Duodenal mucosa (tissue), 2 donors: ENCODE results near the gene FXYD6.
A peak's percentile ranks its signal among the peaks of the same experiment; 100 is the strongest.

Source experiments
- H3K27ac ChIP-seq: one replicate; pipeline ENCODE4 v1.7.0; 2013; ENCODE audit warnings: low read depth, low read length
- H3K27me3 ChIP-seq, 2 donors: one replicate each; pipeline ENCODE4 v1.7.0; 2013; ENCODE audit warnings: low read length in 2 of 2, control low read depth in 1 of 2; ENCODE audit not compliant: insufficient read depth in 2 of 2, control insufficient read depth in 1 of 2
- H3K36me3 ChIP-seq, 2 donors: one replicate each; pipeline ENCODE4 v1.7.0; 2013; ENCODE audit warnings: low read length in 2 of 2, control low read depth in 1 of 2; ENCODE audit not compliant: insufficient read depth in 2 of 2, control insufficient read depth in 1 of 2
- H3K4me1 ChIP-seq, 2 donors: one replicate each; pipeline ENCODE4 v1.7.0; 2013; ENCODE audit warnings: low read length in 2 of 2, control low read depth in 1 of 2; ENCODE audit not compliant: insufficient read depth in 2 of 2, control insufficient read depth in 1 of 2
- H3K4me3 ChIP-seq, 2 donors: one replicate each; pipeline ENCODE4 v1.7.0; 2013; ENCODE audit warnings: low read length in 2 of 2, low read depth in 1 of 2
- H3K9ac ChIP-seq, 2 donors: one replicate each; pipeline ENCODE4 v1.7.0; 2013; ENCODE audit warnings: low read length in 2 of 2, low read depth in 1 of 2
- H3K9me3 ChIP-seq, 2 donors: one replicate each; pipeline ENCODE4 v1.7.0; 2013; ENCODE audit warnings: low read length in 2 of 2, control low read depth in 1 of 2; ENCODE audit not compliant: control insufficient read depth in 1 of 2

Gene FXYD6

GRCh38 chr11:117887431-117888138 lies 11.1 kb upstream of the FXYD6 start:
- H3K9me3 ChIP-seq, result no peaks in the 10 kb centered on the region
- no peak overlapping the region for H3K4me3 ChIP-seq
- H3K4me1 ChIP-seq, result no peaks in the 10 kb centered on the region
- no peaks in the 10 kb centered on the region for H3K36me3 ChIP-seq
- H3K27ac ChIP-seq, result no peak overlapping the region
- H3K27me3 ChIP-seq, result peaks cover 0 to 6% of the 10 kb centered on the region in 2 donors
- no peak overlapping the region for H3K9ac ChIP-seq

GRCh38 chr11:117885777-117886176 lies 9.3 kb upstream of the FXYD6 start:
- Histone ChIP-seq H3K9ac (peak overlapping the region in 1 of 2 donors; percentile 38), H3K9me3 (no peaks in the 10 kb centered on the region), H3K27me3 (peaks cover 0 to 7% of the 10 kb centered on the region in 2 donors), H3K4me3 (no peak overlapping the region), H3K36me3 (no peaks in the 10 kb centered on the region), H3K27ac (peak overlapping the region; percentile 42), H3K4me1 (no peaks in the 10 kb centered on the region)

GRCh38 chr11:117884994-117885393 lies 8.5 kb upstream of the FXYD6 start:
- H3K4me1 ChIP-seq, result no peaks in the 10 kb centered on the region
- no peak overlapping the region for H3K4me3 ChIP-seq
- no peaks in the 10 kb centered on the region for H3K36me3 ChIP-seq
- no peaks in the 10 kb centered on the region for H3K9me3 ChIP-seq
- peaks cover 4 to 7% of the 10 kb centered on the region in 2 donors for H3K27me3 ChIP-seq
- no peak overlapping the region for H3K27ac ChIP-seq
- H3K9ac ChIP-seq, result no peak overlapping the region

- Histone ChIP-seq H3K36me3 (no peaks in the 10 kb centered on the region), H3K4me3 (no peak overlapping the region), H3K27ac (no peak overlapping the region), H3K4me1 (no peaks in the 10 kb centered on the region), H3K27me3 (peaks cover 12 to 20% of the 10 kb centered on the region in 2 donors), H3K9ac (no peak overlapping the region), H3K9me3 (no peaks in the 10 kb centered on the region)
These were observed 6.6 kb upstream of the FXYD6 start for GRCh38 chr11:117883063-117883462.

GRCh38 chr11:117882311-117882905 lies 6.0 kb upstream of the FXYD6 start:
- no peaks in the 10 kb centered on the region for H3K4me1 ChIP-seq
- peaks cover 19 to 26% of the 10 kb centered on the region in 2 donors for H3K27me3 ChIP-seq
- H3K27ac ChIP-seq, result no peak overlapping the region
- no peak overlapping the region for H3K9ac ChIP-seq
- H3K9me3 ChIP-seq, result no peaks in the 10 kb centered on the region
- no peaks in the 10 kb centered on the region for H3K36me3 ChIP-seq
- H3K4me3 ChIP-seq, result no peak overlapping the region

GRCh38 chr11:117881217-117881616 lies 4.8 kb upstream of the FXYD6 start:
- H3K36me3 ChIP-seq, result no peaks in the 10 kb centered on the region
- no peak overlapping the region for H3K4me3 ChIP-seq
- no peaks in the 10 kb centered on the region for H3K9me3 ChIP-seq
- peaks cover 28 to 36% of the 10 kb centered on the region in 2 donors for H3K27me3 ChIP-seq
- no peak overlapping the region for H3K9ac ChIP-seq
- H3K4me1 ChIP-seq, result peaks cover 0 to 5% of the 10 kb centered on the region in 2 donors
- H3K27ac ChIP-seq, result no peak overlapping the region

GRCh38 chr11:117879516-117880480 lies 3.3 kb upstream of the FXYD6 start:
- H3K9me3 ChIP-seq, result no peaks in the 10 kb centered on the region
- H3K27ac ChIP-seq, result no peak overlapping the region
- H3K9ac ChIP-seq, result no peak overlapping the region
- H3K36me3 ChIP-seq, result no peaks in the 10 kb centered on the region
- H3K4me3 ChIP-seq, result no peak overlapping the region
- peaks cover 0 to 20% of the 10 kb centered on the region in 2 donors for H3K4me1 ChIP-seq
- peaks cover 42 to 50% of the 10 kb centered on the region in 2 donors for H3K27me3 ChIP-seq

- Histone ChIP-seq H3K4me1 (peaks cover 0 to 21% of the 10 kb centered on the region in 2 donors), H3K27me3 (peaks cover 43 to 54% of the 10 kb centered on the region in 2 donors), H3K36me3 (no peaks in the 10 kb centered on the region), H3K9ac (no peak overlapping the region), H3K4me3 (no peak overlapping the region), H3K27ac (no peak overlapping the region), H3K9me3 (no peaks in the 10 kb centered on the region)
These were observed 2.5 kb upstream of the FXYD6 start for GRCh38 chr11:117878939-117879475.

- H3K4me3 ChIP-seq, result no peak overlapping the region
- H3K9me3 ChIP-seq, result no peaks in the 10 kb centered on the region
- H3K27me3 ChIP-seq, result peaks cover 43 to 54% of the 10 kb centered on the region in 2 donors
- H3K9ac ChIP-seq, result no peak overlapping the region
- no peaks in the 10 kb centered on the region for H3K36me3 ChIP-seq
- no peak overlapping the region for H3K27ac ChIP-seq
- peaks cover 0 to 21% of the 10 kb centered on the region in 2 donors for H3K4me1 ChIP-seq
These were observed 2.0 kb upstream of the FXYD6 start for GRCh38 chr11:117878314-117878938.
